HEK293T (cell line): Measurements from ENCODE around the gene SH3BP5.

Source experiments
- CTCF ChIA-PET: fragments of 350-600 bp; formaldehyde crosslinking; extraction: SDS; loops from one replicate; lab custom pipeline; 2021; ENCODE audit warnings: antibody characterized with exemption, inconsistent platforms; lab: Yijun Ruan, JAX
- POLR2A ChIA-PET: fragments of 350-600 bp; formaldehyde crosslinking; extraction: SDS; loops from one replicate; lab custom pipeline; 2020; ENCODE audit warnings: antibody characterized with exemption, inconsistent platforms; lab: Yijun Ruan, JAX
- DNase-seq: peaks from one replicate; pipeline ENCODE4 v3.0.0; 2012; ENCODE audit warnings: mixed read lengths; ENCODE audit errors: extremely low spot score
- ARNT ChIP-seq: fragments of 450-650 bp; IDR thresholded peaks from 2 replicates; pipeline ENCODE4 v1.6.1; 2017; ENCODE audit warnings: mild to moderate bottlenecking
- BHLHE40 ChIP-seq: fragments of 450-650 bp; IDR thresholded peaks from 2 replicates; pipeline ENCODE4 v1.6.1; 2016; ENCODE audit warnings: mild to moderate bottlenecking, moderate library complexity, borderline replicate concordance
- CTBP1 ChIP-seq: fragments of 450-650 bp; IDR thresholded peaks from 2 replicates; pipeline ENCODE4 v1.6.1; 2016; ENCODE audit warnings: borderline replicate concordance
- ELF4 ChIP-seq: fragments of 450-650 bp; IDR thresholded peaks from 2 replicates; pipeline ENCODE4 v1.6.1; 2017; ENCODE audit warnings: antibody characterized with exemption
- FOXA1 ChIP-seq: fragments of 450-650 bp; IDR thresholded peaks from 2 replicates; pipeline ENCODE4 v1.6.1; 2016; ENCODE audit warnings: mild to moderate bottlenecking
- FOXK2 ChIP-seq: fragments of 450-650 bp; IDR thresholded peaks from 2 replicates; pipeline ENCODE4 v1.6.1; 2016; ENCODE audit warnings: mild to moderate bottlenecking
- FOXM1 ChIP-seq: fragments of 450-650 bp; IDR thresholded peaks from 2 replicates; pipeline ENCODE4 v1.6.1; 2017; ENCODE audit warnings: mild to moderate bottlenecking, borderline replicate concordance
- HDGF ChIP-seq: fragments of 450-650 bp; IDR thresholded peaks from 2 replicates; pipeline ENCODE4 v1.6.1; 2017; ENCODE audit warnings: antibody characterized with exemption, borderline replicate concordance
- L3MBTL2 ChIP-seq: fragments of 450-650 bp; conservative IDR thresholded peaks from 2 replicates; pipeline ENCODE4 v1.6.1; 2016; ENCODE audit warnings: mild to moderate bottlenecking
- LEF1 ChIP-seq: fragments of 450-650 bp; IDR thresholded peaks from 2 replicates; pipeline ENCODE4 v1.6.1; 2017; ENCODE audit warnings: mild to moderate bottlenecking, borderline replicate concordance
- NFRKB ChIP-seq: fragments of 450-650 bp; IDR thresholded peaks from 2 replicates; pipeline ENCODE4 v1.6.1; 2016; ENCODE audit warnings: mild to moderate bottlenecking, moderate library complexity
- SP1 ChIP-seq: fragments of 450-650 bp; IDR thresholded peaks from 2 replicates; pipeline ENCODE4 v1.6.1; 2017
- SUZ12 ChIP-seq: fragments of 450-650 bp; IDR thresholded peaks from 2 replicates; pipeline ENCODE4 v1.6.1; 2016; ENCODE audit warnings: mild to moderate bottlenecking
- TARDBP ChIP-seq: fragments of 450-650 bp; IDR thresholded peaks from 2 replicates; pipeline ENCODE4 v1.6.1; 2016
- ZNF384 ChIP-seq: fragments of 450-650 bp; IDR thresholded peaks from 2 replicates; pipeline ENCODE4 v1.6.1; 2016
- TF ChIP-seq, protein P1 (sequence below): fragments of 450-650 bp; IDR thresholded peaks from 2 replicates; pipeline ENCODE4 v1.6.1; 2016

SH3BP5 gene

DNA sequence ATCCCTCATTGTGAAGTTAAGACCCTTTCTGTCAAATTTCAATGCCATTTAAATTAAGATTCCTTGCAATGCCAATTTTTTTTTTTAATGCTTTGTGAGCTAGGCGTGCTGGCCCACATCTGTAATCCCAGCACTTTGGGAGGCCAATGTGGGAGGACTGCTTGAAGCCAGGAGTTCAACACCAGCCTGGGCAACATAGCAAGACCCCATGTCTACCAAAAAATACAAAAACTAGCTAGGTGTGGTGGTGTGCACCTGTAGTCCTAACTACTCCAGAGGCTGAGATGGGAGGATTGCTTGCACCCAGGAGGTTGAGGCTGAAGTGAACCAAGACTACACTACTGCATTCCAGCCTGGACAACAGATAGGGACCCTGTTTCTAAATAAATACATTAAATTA, 5.6 kb upstream of the SH3BP5 start:
- TF ChIP-seq NFRKB, result no peak
- no peak for TF ChIP-seq LEF1
- TF ChIP-seq HDGF, result no peak
- no peak for TF ChIP-seq ZNF384
- TF ChIP-seq FOXA1, result no peak
- TF ChIP-seq SP1, result no peak
- no peak for TF ChIP-seq FOXM1
- TF ChIP-seq BHLHE40, result no peak
- TF ChIP-seq SUZ12, result no peak
- no peak for TF ChIP-seq ARNT
- TF ChIP-seq FOXK2, result no peak
- ChIA-PET POLR2A (no interaction called here), CTCF (no interaction called here)
- no peak for DNase-seq

- no peak for DNase-seq
- CTCF ChIA-PET, result no interaction called here
- POLR2A ChIA-PET, result no interaction called here
- no peak for TF ChIP-seq ARNT
- TF ChIP-seq FOXM1, result no peak
- TF ChIP-seq HDGF, result no peak
- no peak for TF ChIP-seq FOXA1
- TF ChIP-seq SUZ12, result no peak
- no peak for TF ChIP-seq ZNF384
- TF ChIP-seq, protein P1, sequence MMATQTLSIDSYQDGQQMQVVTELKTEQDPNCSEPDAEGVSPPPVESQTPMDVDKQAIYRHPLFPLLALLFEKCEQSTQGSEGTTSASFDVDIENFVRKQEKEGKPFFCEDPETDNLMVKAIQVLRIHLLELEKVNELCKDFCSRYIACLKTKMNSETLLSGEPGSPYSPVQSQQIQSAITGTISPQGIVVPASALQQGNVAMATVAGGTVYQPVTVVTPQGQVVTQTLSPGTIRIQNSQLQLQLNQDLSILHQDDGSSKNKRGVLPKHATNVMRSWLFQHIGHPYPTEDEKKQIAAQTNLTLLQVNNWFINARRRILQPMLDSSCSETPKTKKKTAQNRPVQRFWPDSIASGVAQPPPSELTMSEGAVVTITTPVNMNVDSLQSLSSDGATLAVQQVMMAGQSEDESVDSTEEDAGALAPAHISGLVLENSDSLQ, result no peak
- TF ChIP-seq NFRKB, result no peak
- TF ChIP-seq TARDBP, result no peak
- TF ChIP-seq BHLHE40, result no peak
Observed at GRCh38 chr3:15336057-15336456, 3.7 kb upstream of the SH3BP5 start.

DNA sequence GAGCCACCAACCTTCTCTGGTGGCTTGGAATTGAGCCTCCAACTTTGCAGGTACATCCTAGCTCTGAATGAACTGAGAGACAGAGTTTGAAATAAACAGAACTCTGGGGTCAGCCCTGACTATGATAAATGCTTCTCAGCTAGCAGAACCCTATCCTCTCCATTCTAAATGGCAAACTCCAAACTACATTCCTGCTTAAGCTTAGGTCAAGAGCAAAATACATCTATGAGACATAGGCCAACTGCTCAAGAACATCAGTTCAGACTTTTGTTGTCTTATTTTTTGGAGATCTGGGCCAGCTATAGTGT, 1.5 kb upstream of the SH3BP5 start:
- CTCF ChIA-PET, result interaction anchor here (1.9 kb wide), 1 partner anchor 66 kb away, joined by 12 read pairs; no protein-coding TSS in a partner anchor
- TF ChIP-seq SP1, result no peak
- TF ChIP-seq NFRKB, result no peak
- TF ChIP-seq FOXK2, result no peak
- TF ChIP-seq LEF1, result no peak
- no peak for TF ChIP-seq HDGF
- no peak for TF ChIP-seq BHLHE40
- TF ChIP-seq ZNF384, result no peak
- TF ChIP-seq TARDBP, result no peak
- TF ChIP-seq FOXA1, result no peak
- no peak for TF ChIP-seq ARNT
- TF ChIP-seq, protein P1, result no peak
- TF ChIP-seq ELF4, result no peak
- no peak for TF ChIP-seq FOXM1
- no peak for TF ChIP-seq SUZ12
- TF ChIP-seq CTBP1, result no peak
- TF ChIP-seq L3MBTL2, result no peak
- POLR2A ChIA-PET, result interaction anchor here (1.8 kb wide), 1 partner anchor 58 kb away, joined by 4 read pairs; no protein-coding TSS in a partner anchor
- DNase-seq, result no peak

- DNase-seq, result no peak
- TF ChIP-seq FOXA1 (no peak), TARDBP (no peak), SUZ12 (no peak), ARNT (no peak), ZNF384 (no peak)
- TF ChIP-seq, protein P1, result no peak
- POLR2A ChIA-PET, result interaction anchor here (1.0 to 1.8 kb wide), 3 partner anchors 13 to 57 kb away, joined by 3 to 4 read pairs (median 3); no protein-coding TSS in a partner anchor
- CTCF ChIA-PET, result interaction anchor here (1.9 kb wide), 1 partner anchor 65 kb away, joined by 12 read pairs; no protein-coding TSS in a partner anchor
Observed at GRCh38 chr3:15333099-15333955, 941 bp upstream of the SH3BP5 start.

GRCh38 chr3:15331606-15332404, 581 bp downstream of the SH3BP5 start:
- ChIA-PET CTCF (interaction anchor here (1.9 to 2.7 kb wide), 2 partner anchors 64 kb away, joined by 12 read pairs; no protein-coding TSS in a partner anchor), POLR2A (interaction anchor here (0.8 to 1.9 kb wide), 4 partner anchors 8 to 56 kb away, joined by 3 to 7 read pairs (median 4); no protein-coding TSS in a partner anchor)
- peak; percentile 20 for TF ChIP-seq L3MBTL2
- TF ChIP-seq ELF4, result no peak
- DNase-seq, result peak; percentile 25
